HUES6 (cell line): ENCODE results near the gene MIDN.

Source experiments
- H3K27ac ChIP-seq: 2 replicates; pipeline ENCODE4 v1.7.0; 2013; ENCODE audit warnings: low read depth, mild to moderate bottlenecking, low read length, inconsistent platforms
- H3K27me3 ChIP-seq: 2 replicates; pipeline ENCODE4 v1.6.1; 2013; ENCODE audit warnings: low read length; ENCODE audit not compliant: control insufficient read depth, insufficient read depth
- H3K36me3 ChIP-seq: 2 replicates; pipeline ENCODE4 v1.6.1; 2013; ENCODE audit warnings: low read length; ENCODE audit not compliant: control insufficient read depth, insufficient read depth
- H3K4me1 ChIP-seq: 2 replicates; pipeline ENCODE4 v1.6.1; 2013; ENCODE audit warnings: low read length; ENCODE audit not compliant: control insufficient read depth, insufficient read depth
- H3K4me3 ChIP-seq: 2 replicates; pipeline ENCODE4 v1.5.1; 2013; ENCODE audit warnings: low read depth, low read length
- H3K9ac ChIP-seq: one replicate; pipeline ENCODE4 v1.6.1; 2013; ENCODE audit warnings: mild to moderate bottlenecking, low read length
- H3K9me3 ChIP-seq: 2 replicates; pipeline ENCODE4 v1.6.1; 2013; ENCODE audit warnings: low read depth, low read length; ENCODE audit not compliant: control insufficient read depth, insufficient read depth

The MIDN gene

GRCh38 chr19:1270854-1271527, 22.6 kb downstream of the MIDN start:
- Histone ChIP-seq H3K9ac (peak overlapping the region; percentile 40), H3K27me3 (peaks cover 12% of the 10 kb centered on the region), H3K4me3 (0 out of 2 replicates have a peak overlapping the region, but pooled peaks have one; percentile 3), H3K27ac (no peak overlapping the region), H3K4me1 (peaks cover 45% of the 10 kb centered on the region), H3K9me3 (no peaks in the 10 kb centered on the region), H3K36me3 (peaks cover 46% of the 10 kb centered on the region)

DNA sequence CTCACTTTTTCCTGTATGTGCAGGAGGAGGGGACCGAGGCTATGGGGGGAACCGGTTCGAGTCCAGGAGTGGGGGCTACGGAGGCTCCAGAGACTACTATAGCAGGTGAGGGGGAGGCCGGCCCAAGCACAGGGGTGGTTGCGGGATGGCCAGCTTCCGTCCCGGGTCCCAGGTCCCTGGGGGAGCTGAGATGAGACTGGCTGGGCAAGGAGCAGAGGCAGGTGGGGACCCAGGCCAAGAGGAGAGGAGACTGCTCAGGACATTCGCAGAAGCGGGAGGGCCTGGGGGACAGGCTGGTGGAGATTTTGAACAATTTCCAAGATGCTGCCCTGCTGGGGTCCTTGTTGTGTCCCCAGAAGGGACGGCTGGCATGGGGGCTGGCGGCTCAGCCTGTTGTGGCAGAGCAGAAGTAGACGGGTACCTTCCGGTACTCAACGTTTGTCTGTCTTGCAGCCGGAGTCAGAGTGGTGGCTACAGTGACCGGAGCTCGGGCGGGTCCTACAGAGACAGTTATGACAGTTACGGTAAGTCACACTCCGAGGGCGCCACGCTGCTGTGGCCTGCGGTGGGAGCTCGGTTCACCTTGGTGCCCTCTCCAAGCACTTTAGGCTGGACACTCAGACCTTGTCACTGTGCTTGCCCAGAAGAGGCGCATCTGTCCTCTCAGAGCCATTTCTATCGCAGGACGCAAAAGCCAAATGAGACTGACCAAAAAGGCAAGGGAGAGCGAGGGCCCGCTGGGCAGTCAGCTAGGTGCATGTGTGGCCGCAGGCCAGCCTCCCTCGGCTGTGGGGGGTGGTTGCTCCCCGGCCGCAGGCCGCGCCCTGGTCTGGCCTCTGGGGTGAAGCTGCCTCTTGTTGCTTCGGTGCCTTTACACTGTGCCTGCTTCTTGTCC, 23.4 kb downstream of the MIDN start:
- peaks cover 46% of the 10 kb centered on the region for H3K36me3 ChIP-seq
- H3K27ac ChIP-seq, result no peak overlapping the region
- no peaks in the 10 kb centered on the region for H3K9me3 ChIP-seq
- H3K9ac ChIP-seq, result no peak overlapping the region
- no peak overlapping the region for H3K4me3 ChIP-seq
- peaks cover 51% of the 10 kb centered on the region for H3K4me1 ChIP-seq
- peaks cover 12% of the 10 kb centered on the region for H3K27me3 ChIP-seq

GRCh38 chr19:1272423-1273262, 24.3 kb downstream of the MIDN start:
- Histone ChIP-seq H3K27me3 (peaks cover 5% of the 10 kb centered on the region), H3K36me3 (peaks cover 50% of the 10 kb centered on the region), H3K9ac (no peak overlapping the region), H3K4me3 (no peak overlapping the region), H3K9me3 (no peaks in the 10 kb centered on the region), H3K4me1 (peaks cover 45% of the 10 kb centered on the region), H3K27ac (no peak overlapping the region)

DNA sequence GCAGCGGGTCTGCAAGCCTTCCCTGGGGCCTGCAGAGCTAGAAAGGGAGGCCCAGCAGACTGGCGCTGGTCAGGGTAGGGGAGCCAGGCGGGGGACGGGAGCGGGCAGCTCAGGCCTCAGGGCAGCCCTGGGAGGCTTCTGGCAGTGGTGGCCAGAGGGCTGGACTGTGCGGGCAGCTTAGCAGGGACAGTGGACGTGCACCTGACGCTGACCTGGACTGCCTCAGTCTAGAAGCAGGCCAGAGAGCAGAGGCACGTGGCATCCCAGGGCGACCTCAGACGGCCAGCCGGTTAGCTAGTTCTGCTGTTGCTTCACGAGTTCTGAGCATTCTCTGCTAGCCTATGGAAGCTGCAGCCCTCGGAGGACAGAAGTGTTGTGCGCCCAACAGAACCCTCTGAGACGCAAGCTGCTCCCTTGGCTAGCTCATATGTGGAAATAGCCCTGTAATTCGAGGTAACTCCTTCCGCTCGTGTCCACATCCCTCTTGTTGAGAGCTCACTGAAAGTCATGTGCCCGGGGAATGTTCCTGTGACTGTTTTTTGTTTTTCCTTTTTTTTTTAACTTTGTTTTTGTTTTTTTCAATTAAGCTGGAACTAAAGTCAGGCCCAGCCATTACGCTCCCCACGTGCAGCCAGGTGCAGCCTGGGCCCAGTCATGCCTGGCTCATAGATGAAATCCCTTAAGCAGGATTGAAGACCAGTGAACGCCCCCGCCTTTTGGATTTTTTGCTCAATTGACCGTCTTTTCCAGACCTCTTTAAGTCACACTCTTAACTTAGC, 25.1 kb downstream of the MIDN start:
- peak overlapping the region; percentile 27; the same call in 1 of the 2 replicates for H3K27ac ChIP-seq
- peaks cover 36% of the 10 kb centered on the region for H3K4me1 ChIP-seq
- H3K4me3 ChIP-seq, result peak overlapping the region; percentile 5; the same call in 1 of the 2 replicates
- H3K36me3 ChIP-seq, result peaks cover 50% of the 10 kb centered on the region
- no peaks in the 10 kb centered on the region for H3K9me3 ChIP-seq
- H3K27me3 ChIP-seq, result no peaks in the 10 kb centered on the region; the same call in 1 of the 2 replicates
- H3K9ac ChIP-seq, result peak overlapping the region; percentile 2

DNA sequence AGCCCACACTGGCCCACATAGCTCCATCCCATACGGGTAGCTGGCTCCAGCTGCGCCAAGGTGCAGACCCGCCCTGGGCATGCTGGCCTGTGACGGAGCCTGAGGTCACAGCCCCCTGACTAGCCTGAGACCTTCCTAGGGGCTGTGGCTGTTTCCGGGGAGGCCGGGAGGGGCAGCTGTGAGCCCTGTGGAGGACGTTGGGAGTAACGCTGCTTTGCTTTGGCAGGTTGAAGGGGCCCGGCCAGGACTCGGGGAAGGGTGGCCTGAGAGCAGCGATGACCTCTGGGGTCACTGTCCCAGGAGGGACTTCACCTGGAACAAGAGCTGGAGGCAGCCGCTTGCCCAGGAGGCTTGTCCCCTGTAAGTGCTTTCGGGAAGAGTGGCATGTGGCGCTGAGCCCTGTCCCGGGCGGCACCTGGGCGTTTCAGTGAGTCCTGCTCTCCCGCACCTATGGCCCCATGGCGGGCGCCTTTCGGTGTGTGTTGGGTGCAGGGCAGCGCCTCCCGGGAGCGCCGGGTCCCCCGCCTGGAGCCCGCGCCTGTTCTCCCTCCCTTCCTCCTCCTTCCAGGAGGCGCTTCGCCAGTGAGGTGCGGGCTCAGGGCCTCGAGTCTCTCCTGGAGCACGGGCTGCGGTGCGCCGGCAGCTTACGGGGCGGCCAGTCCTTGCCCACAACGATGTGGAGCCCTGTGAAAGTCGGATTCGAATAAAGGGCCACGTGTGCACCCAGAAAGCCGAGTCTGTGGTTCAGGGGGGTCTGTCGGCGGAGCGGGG, 25.9 kb downstream of the MIDN start:
- Histone ChIP-seq H3K9ac (peak overlapping the region; percentile 91), H3K4me3 (peak overlapping the region; percentile 73), H3K27ac (peak overlapping the region; percentile 97), H3K4me1 (peaks cover 32% of the 10 kb centered on the region), H3K36me3 (peaks cover 56% of the 10 kb centered on the region), H3K27me3 (no peaks in the 10 kb centered on the region), H3K9me3 (no peaks in the 10 kb centered on the region)

DNA sequence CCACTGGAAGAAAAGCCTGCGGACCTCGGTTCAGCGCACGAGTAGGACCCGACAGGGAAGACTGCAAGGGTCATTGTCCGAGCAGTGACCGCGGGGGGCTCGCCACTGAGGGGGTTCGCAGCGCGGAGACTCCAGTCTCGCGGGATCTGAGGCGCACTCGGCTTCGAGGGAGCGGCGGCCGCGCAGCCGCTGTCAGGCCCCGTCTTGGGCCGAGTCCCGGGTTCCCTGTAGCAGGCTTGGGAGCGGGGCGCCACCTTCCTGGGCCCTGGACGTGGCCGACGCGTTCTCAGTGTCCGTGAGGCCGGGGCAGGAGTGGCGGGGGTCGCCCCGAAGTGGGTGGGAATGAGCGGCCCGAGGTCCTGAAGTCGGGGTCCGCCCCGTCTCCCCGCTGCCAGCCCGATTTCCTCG, 26.5 kb downstream of the MIDN start:
- H3K4me1 ChIP-seq, result peaks cover 31% of the 10 kb centered on the region
- peaks cover 61% of the 10 kb centered on the region for H3K36me3 ChIP-seq
- H3K9ac ChIP-seq, result peak overlapping the region; percentile 91
- no peaks in the 10 kb centered on the region for H3K9me3 ChIP-seq
- peak overlapping the region; percentile 73 for H3K4me3 ChIP-seq
- peak overlapping the region; percentile 97 for H3K27ac ChIP-seq
- no peaks in the 10 kb centered on the region for H3K27me3 ChIP-seq

DNA sequence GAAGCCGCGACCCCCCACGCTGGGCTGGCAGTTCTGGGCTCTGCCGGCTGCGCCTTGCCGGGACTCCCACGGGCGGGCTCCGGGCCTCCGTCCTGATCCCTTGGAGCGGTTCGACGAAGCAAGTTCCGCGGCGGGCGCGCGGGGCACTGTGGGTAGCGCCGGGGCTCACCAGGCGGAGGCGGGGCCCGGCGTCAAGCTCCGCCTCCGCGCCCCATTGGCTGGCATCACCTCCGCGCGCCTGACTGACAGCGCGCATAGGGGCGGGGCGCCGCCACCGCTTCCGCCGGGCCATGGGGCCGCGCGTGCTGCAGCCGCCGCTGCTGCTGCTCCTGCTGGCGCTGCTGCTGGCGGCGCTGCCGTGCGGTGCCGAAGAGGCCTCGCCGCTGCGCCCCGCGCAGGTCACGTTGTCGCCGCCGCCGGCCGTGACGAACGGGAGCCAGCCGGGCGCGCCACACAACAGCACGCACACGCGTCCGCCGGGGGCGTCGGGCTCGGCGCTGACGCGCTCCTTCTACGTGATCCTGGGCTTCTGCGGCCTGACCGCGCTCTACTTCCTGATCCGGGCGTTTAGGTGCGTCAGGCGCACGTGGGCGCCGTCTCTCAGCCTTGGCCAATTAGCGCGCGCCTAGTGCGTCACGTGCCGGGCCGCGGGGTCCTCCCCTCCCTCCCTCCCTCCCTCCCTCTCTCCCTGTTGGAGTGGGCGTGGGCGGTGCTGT, 27.0 kb downstream of the MIDN start, which contains the start of gene FAM174C:
Gene FAM174C (plus strand): TSS at position 271 of the 716 bp plus-strand sequence. CDS start 20 bp downstream, at position 291.
- Histone ChIP-seq H3K9ac (peak within 1 kb of the TSS; percentile 91), H3K27me3 (no peaks in the 10 kb centered on the region), H3K4me1 (peaks cover 26% of the 10 kb centered on the region), H3K4me3 (peak within 1 kb of the TSS; percentile 89), H3K9me3 (no peaks in the 10 kb centered on the region), H3K36me3 (peaks cover 60% of the 10 kb centered on the region), H3K27ac (peak within 1 kb of the TSS; percentile 97)

DNA sequence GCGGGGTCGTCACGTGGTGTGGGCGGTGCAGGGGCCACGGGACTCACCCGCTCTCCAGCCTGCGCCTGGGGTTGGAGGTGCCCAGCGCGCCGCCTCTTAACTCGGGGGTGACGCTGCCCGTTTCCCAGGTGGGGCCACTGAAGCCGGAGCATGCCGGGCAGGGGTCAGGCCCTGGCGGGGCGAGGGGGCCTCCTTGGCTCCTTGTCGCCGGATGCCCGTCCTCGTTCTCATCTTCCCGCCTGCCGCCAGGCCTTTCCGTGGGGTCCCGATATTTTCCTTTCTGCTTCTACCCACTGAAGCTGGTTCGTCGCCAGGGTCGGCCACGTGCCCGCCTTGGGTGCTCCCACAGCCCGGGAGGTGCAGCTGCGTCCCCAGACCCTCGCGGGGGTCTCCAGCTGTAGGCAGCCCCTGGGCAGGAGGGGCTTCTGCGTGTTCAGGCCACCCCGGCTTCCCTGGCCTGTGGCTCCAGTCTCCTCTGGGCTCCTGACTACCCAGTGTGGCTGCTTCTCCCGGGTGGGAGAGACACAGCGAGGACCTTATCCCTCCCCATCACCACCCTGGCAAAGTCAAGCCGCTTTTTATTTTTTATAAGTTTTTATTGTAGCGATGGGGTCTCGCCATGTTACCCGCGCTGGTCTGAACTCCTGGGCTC, 27.7 kb downstream of the MIDN start:
- H3K9ac ChIP-seq, result peak overlapping the region; percentile 88
- no peaks in the 10 kb centered on the region for H3K9me3 ChIP-seq
- peak overlapping the region; percentile 89 for H3K4me3 ChIP-seq
- H3K4me1 ChIP-seq, result peaks cover 22% of the 10 kb centered on the region
- peak overlapping the region; percentile 88; the same call in 1 of the 2 replicates for H3K27ac ChIP-seq
- H3K27me3 ChIP-seq, result no peaks in the 10 kb centered on the region
- peaks cover 55% of the 10 kb centered on the region for H3K36me3 ChIP-seq

DNA sequence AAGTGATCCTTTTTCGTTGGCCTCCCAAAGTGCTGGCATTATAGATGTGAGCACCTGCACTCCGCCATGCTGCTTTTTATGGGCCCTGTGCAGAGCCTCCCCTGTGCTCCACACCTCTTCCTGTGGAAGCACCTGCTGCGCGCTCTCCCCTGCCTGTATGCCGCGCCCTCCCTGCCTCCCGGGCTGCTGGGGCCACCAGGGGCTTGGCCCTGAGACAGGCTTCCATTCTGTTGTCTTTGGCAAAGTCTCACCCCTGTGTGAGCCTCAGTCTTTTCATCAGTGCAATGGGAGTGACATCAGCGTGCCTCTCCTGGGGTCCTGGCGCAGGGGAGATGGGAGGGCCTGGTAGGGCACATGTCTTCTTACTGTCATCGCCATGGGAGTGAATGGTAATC, 28.2 kb downstream of the MIDN start:
- H3K4me1 ChIP-seq, result peaks cover 19% of the 10 kb centered on the region
- H3K9ac ChIP-seq, result peak overlapping the region; percentile 88
- no peaks in the 10 kb centered on the region for H3K9me3 ChIP-seq
- H3K27me3 ChIP-seq, result no peaks in the 10 kb centered on the region
- H3K27ac ChIP-seq, result no peak overlapping the region
- peak overlapping the region; percentile 89 for H3K4me3 ChIP-seq
- peaks cover 50% of the 10 kb centered on the region for H3K36me3 ChIP-seq
